ENCODE data around the gene CNTF. TPM values are rescaled to one million over a fixed set of nuclear protein-coding genes. Genes with fewer than 3 reads are reported as not detected.

CNTF gene
- total and polyA plus RNA-seq, 5 donors from 2014 or later = 4.9 TPM; not detected in 4

GRCh38 chr11:58578136-58578634 lies 44.3 kb upstream of the CNTF start:
- peak; percentile 8 to 9 for ATAC-seq (ENCODE audit: low read depth in 2 of 2)
- H3K36me3 Mint-ChIP-seq = peaks cover 6% of the 10 kb centered on the region

GRCh38 chr11:58578635-58579191 lies 43.8 kb upstream of the CNTF start, which contains the start of gene ZFP91:
Gene ZFP91, plus strand, starts transcription at chr11:58579063. Its CDS starts 219 bp downstream, at chr11:58579282.
- peak; percentile 94 to 99 (median 95) for DNase-seq

More at GRCh38 chr11:58578136-58578634, 44.3 kb upstream of the CNTF start:
- H3K9me3 ChIP-seq (ENCODE audit: control insufficient read depth in 2 of 2, low read length in 2 of 2) = no peaks in the 10 kb centered on the region
- Mint-ChIP-seq H3K4me3 (peak overlapping the region; percentile 92 to 100 (median 100)), H3K27ac (peak overlapping the region; percentile 100), H3K4me1 (peaks cover 15 to 80% (median 53%) of the 10 kb centered on the region in 4 donors), H3K9me3 (peaks cover 0 to 4% (median 0%) of the 10 kb centered on the region in 7 donors), H3K27me3 (peaks cover 23% of the 10 kb centered on the region)
- no peaks in the 10 kb centered on the region for H3K27me3 ChIP-seq (ENCODE audit: control insufficient read depth, insufficient read depth, low read length)
- peak overlapping the region; percentile 99 for H3K4me3 ChIP-seq (ENCODE audit: low read depth, low read length)
- peak; percentile 88 to 97 (median 97) for DNase-seq
- H3K36me3 ChIP-seq (ENCODE audit: control insufficient read depth, insufficient read depth, low read length) = no peaks in the 10 kb centered on the region
- peak overlapping the region; percentile 100 for H3K27ac ChIP-seq (ENCODE audit: insufficient read depth, low read length, poor library complexity, severe bottlenecking)
- H3K4me1 ChIP-seq (ENCODE audit: control insufficient read depth, insufficient read depth, low read length, poor library complexity, severe bottlenecking) = peaks cover 83% of the 10 kb centered on the region

GRCh38 chr11:58579192-58580129 lies 43.0 kb upstream of the CNTF start:
- H3K27me3 Mint-ChIP-seq = peaks cover 23% of the 10 kb centered on the region
- ATAC-seq (ENCODE audit: low read depth in 2 of 2) = peak; percentile 48 to 50
- Histone ChIP-seq H3K27me3 (ENCODE audit: control insufficient read depth, insufficient read depth, low read length) (no peaks in the 10 kb centered on the region), H3K4me1 (ENCODE audit: control insufficient read depth, insufficient read depth, low read length, poor library complexity, severe bottlenecking) (peaks cover 76% of the 10 kb centered on the region), H3K27ac (ENCODE audit: insufficient read depth, low read length, poor library complexity, severe bottlenecking) (peak overlapping the region; percentile 100), H3K4me3 (ENCODE audit: low read depth, low read length) (peak overlapping the region; percentile 91), H3K36me3 (ENCODE audit: control insufficient read depth, insufficient read depth, low read length) (no peaks in the 10 kb centered on the region), H3K9me3 (ENCODE audit: control insufficient read depth in 2 of 2, low read length in 2 of 2) (no peaks in the 10 kb centered on the region)
- H3K27ac Mint-ChIP-seq = peak overlapping the region; percentile 98 to 100 (median 100)
- H3K36me3 Mint-ChIP-seq = peaks cover 6% of the 10 kb centered on the region
- H3K4me1 Mint-ChIP-seq = peaks cover 18 to 78% (median 53%) of the 10 kb centered on the region in 4 donors
- peak overlapping the region; percentile 92 to 100 (median 100) for H3K4me3 Mint-ChIP-seq
- peaks cover 0 to 4% (median 0%) of the 10 kb centered on the region in 7 donors for H3K9me3 Mint-ChIP-seq
- DNase-seq = peak; percentile 87 to 94 (median 91)

More at GRCh38 chr11:58578635-58579191, 43.8 kb upstream of the CNTF start, which contains the start of gene ZFP91:
- Histone ChIP-seq H3K9me3 (ENCODE audit: control insufficient read depth in 2 of 2, low read length in 2 of 2) (no peaks in the 10 kb centered on the region), H3K36me3 (ENCODE audit: control insufficient read depth, insufficient read depth, low read length) (no peaks in the 10 kb centered on the region), H3K27ac (ENCODE audit: insufficient read depth, low read length, poor library complexity, severe bottlenecking) (peak within 1 kb of the TSS; percentile 100), H3K4me3 (ENCODE audit: low read depth, low read length) (peak within 1 kb of the TSS; percentile 99), H3K27me3 (ENCODE audit: control insufficient read depth, insufficient read depth, low read length) (no peaks in the 10 kb centered on the region), H3K4me1 (ENCODE audit: control insufficient read depth, insufficient read depth, low read length, poor library complexity, severe bottlenecking) (peaks cover 78% of the 10 kb centered on the region)
- Mint-ChIP-seq H3K36me3 (peaks cover 6% of the 10 kb centered on the region), H3K9me3 (peaks cover 0 to 4% (median 0%) of the 10 kb centered on the region in 7 donors), H3K27ac (peak within 1 kb of the TSS; percentile 100), H3K4me1 (peaks cover 15 to 80% (median 52%) of the 10 kb centered on the region in 4 donors), H3K27me3 (peaks cover 23% of the 10 kb centered on the region), H3K4me3 (peak within 1 kb of the TSS; percentile 92 to 100 (median 100))
- peak; percentile 66 to 70 for ATAC-seq (ENCODE audit: low read depth in 2 of 2)

- ATAC-seq (ENCODE audit: low read depth in 2 of 2) (no peak), DNase-seq (peak in 1 of 3 donors; percentile 10)
- Histone ChIP-seq H3K4me3 (ENCODE audit: low read depth, low read length) (peak overlapping the region; percentile 91), H3K4me1 (ENCODE audit: control insufficient read depth, insufficient read depth, low read length, poor library complexity, severe bottlenecking) (peaks cover 71% of the 10 kb centered on the region), H3K36me3 (ENCODE audit: control insufficient read depth, insufficient read depth, low read length) (peaks cover 1% of the 10 kb centered on the region), H3K27me3 (ENCODE audit: control insufficient read depth, insufficient read depth, low read length) (no peaks in the 10 kb centered on the region), H3K9me3 (ENCODE audit: control insufficient read depth in 2 of 2, low read length in 2 of 2) (no peaks in the 10 kb centered on the region), H3K27ac (ENCODE audit: insufficient read depth, low read length, poor library complexity, severe bottlenecking) (peak overlapping the region; percentile 100)
- peaks cover 24 to 76% (median 49%) of the 10 kb centered on the region in 4 donors for H3K4me1 Mint-ChIP-seq
- peaks cover 23% of the 10 kb centered on the region for H3K27me3 Mint-ChIP-seq
- H3K4me3 Mint-ChIP-seq = peak overlapping the region; percentile 92 to 100 (median 96)
- H3K27ac Mint-ChIP-seq = peak overlapping the region; percentile 98 to 100 (median 99)
- peaks cover 0 to 4% (median 0%) of the 10 kb centered on the region in 7 donors for H3K9me3 Mint-ChIP-seq
- H3K36me3 Mint-ChIP-seq = peaks cover 6% of the 10 kb centered on the region
These were observed 42.2 kb upstream of the CNTF start for GRCh38 chr11:58580311-58580710.

- ATAC-seq (ENCODE audit: low read depth in 2 of 2) = no peak
- Mint-ChIP-seq H3K4me1 (peaks cover 35 to 74% (median 57%) of the 10 kb centered on the region in 4 donors), H3K27me3 (peaks cover 20% of the 10 kb centered on the region), H3K36me3 (peaks cover 13% of the 10 kb centered on the region), H3K9me3 (peaks cover 0 to 4% (median 0%) of the 10 kb centered on the region in 7 donors), H3K4me3 (peak overlapping the region; percentile 5 to 82 (median 32)), H3K27ac (peak overlapping the region in 1 of 3 donors; percentile 49)
- Histone ChIP-seq H3K36me3 (ENCODE audit: control insufficient read depth, insufficient read depth, low read length) (peaks cover 16% of the 10 kb centered on the region), H3K27ac (ENCODE audit: insufficient read depth, low read length, poor library complexity, severe bottlenecking) (no peak overlapping the region), H3K9me3 (ENCODE audit: control insufficient read depth in 2 of 2, low read length in 2 of 2) (no peaks in the 10 kb centered on the region), H3K27me3 (ENCODE audit: control insufficient read depth, insufficient read depth, low read length) (no peaks in the 10 kb centered on the region), H3K4me3 (ENCODE audit: low read depth, low read length) (peak overlapping the region; percentile 91), H3K4me1 (ENCODE audit: control insufficient read depth, insufficient read depth, low read length, poor library complexity, severe bottlenecking) (peaks cover 67% of the 10 kb centered on the region)
- DNase-seq = no peak
These were observed 40.0 kb upstream of the CNTF start for GRCh38 chr11:58582437-58582836.

GRCh38 chr11:58586998-58587397 lies 35.5 kb upstream of the CNTF start:
- H3K27me3 Mint-ChIP-seq = no peaks in the 10 kb centered on the region
- ATAC-seq (ENCODE audit: low read depth in 2 of 2) (no peak), DNase-seq (no peak)
- no peak overlapping the region for H3K4me3 Mint-ChIP-seq
- Histone ChIP-seq H3K4me1 (ENCODE audit: control insufficient read depth, insufficient read depth, low read length, poor library complexity, severe bottlenecking) (peaks cover 41% of the 10 kb centered on the region), H3K27ac (ENCODE audit: insufficient read depth, low read length, poor library complexity, severe bottlenecking) (no peak overlapping the region), H3K27me3 (ENCODE audit: control insufficient read depth, insufficient read depth, low read length) (no peaks in the 10 kb centered on the region), H3K9me3 (ENCODE audit: control insufficient read depth in 2 of 2, low read length in 2 of 2) (no peaks in the 10 kb centered on the region), H3K36me3 (ENCODE audit: control insufficient read depth, insufficient read depth, low read length) (peaks cover 22% of the 10 kb centered on the region), H3K4me3 (ENCODE audit: low read depth, low read length) (peak overlapping the region; percentile 13)
- peaks cover 8% of the 10 kb centered on the region for H3K36me3 Mint-ChIP-seq
- H3K4me1 Mint-ChIP-seq = peaks cover 57 to 83% (median 70%) of the 10 kb centered on the region in 4 donors
- peak overlapping the region in 2 of 3 donors; percentile 9 to 13 for H3K27ac Mint-ChIP-seq
- H3K9me3 Mint-ChIP-seq = no peaks in the 10 kb centered on the region

- H3K9me3 ChIP-seq (ENCODE audit: control insufficient read depth in 2 of 2, low read length in 2 of 2) = no peaks in the 10 kb centered on the region
- peaks cover 10% of the 10 kb centered on the region for H3K36me3 ChIP-seq (ENCODE audit: control insufficient read depth, insufficient read depth, low read length)
- Mint-ChIP-seq H3K36me3 (peaks cover 11% of the 10 kb centered on the region), H3K27me3 (no peaks in the 10 kb centered on the region), H3K27ac (peak overlapping the region in 2 of 3 donors; percentile 22 to 50), H3K4me1 (peaks cover 63 to 87% (median 77%) of the 10 kb centered on the region in 4 donors), H3K9me3 (no peaks in the 10 kb centered on the region), H3K4me3 (peak overlapping the region in 1 of 4 donors; percentile 6)
- no peaks in the 10 kb centered on the region for H3K27me3 ChIP-seq (ENCODE audit: control insufficient read depth, insufficient read depth, low read length)
- H3K4me3 ChIP-seq (ENCODE audit: low read depth, low read length) = no peak overlapping the region
- peaks cover 24% of the 10 kb centered on the region for H3K4me1 ChIP-seq (ENCODE audit: control insufficient read depth, insufficient read depth, low read length, poor library complexity, severe bottlenecking)
- DNase-seq (no peak), ATAC-seq (ENCODE audit: low read depth in 2 of 2) (no peak)
- H3K27ac ChIP-seq (ENCODE audit: insufficient read depth, low read length, poor library complexity, severe bottlenecking) = no peak overlapping the region
These were observed 30.8 kb upstream of the CNTF start for GRCh38 chr11:58591659-58592058.

Measured in CD4-positive, CD25-positive, alpha-beta regulatory T cell (primary cell).